T-helper 2 cell treated with Interferon-gamma antibody and Interleukin-4, amounts not matched to agents 100 ng/mL and 5 ng/mL, for 36 hours (primary cell): ENCODE results near the gene ANXA6. TPM values are rescaled to one million over a fixed set of nuclear protein-coding genes. Genes with fewer than 3 reads are reported as not detected.

Source experiments
- intact Hi-C: fragments of 100-400 bp; cut with micrococcal nuclease; formaldehyde crosslinking; loops from one replicate; pipeline ENCODE4 v1.15.1; 2023
- total RNA-seq: library from RNA; stranded (reverse); gene quantifications from 2 replicates; pipeline ENCODE4 v1.2.3, GENCODE V29; 2022

The ANXA6 gene
- total RNA-seq, 1 donor from 2014 or later, result 589 TPM

DNA sequence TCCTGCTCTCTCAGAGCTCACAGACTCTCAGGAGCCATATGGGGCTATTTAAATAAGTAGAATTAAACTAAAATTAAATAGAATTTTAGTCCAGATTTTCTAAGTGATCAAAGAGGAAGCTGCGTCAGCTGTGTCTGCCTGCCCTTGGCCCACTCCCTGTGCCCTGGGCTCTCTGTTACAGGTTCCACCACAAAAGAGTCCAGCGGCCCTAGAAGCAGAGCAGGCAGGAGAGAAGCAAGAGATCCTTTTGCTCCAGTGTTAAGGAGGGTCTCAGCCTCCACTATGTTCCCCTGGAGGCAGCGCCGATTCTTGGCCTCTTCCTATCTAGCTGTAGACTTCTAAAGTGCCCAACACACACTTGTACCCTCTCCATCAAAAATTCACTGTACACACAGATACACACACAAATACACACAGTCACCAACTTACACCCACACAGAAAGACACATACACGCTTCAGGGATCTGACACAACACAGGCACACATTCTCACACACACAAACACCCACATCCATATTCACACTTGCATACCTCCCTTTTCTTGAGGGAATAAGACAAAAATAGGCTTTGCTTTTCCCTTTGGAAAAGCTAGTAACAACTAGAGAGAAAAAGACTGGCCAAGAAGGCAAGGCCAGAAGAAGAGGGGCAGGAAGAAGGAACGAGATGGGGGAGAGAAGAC is 71.2 kb downstream of the ANXA6 start:
- intact Hi-C loops, result loop anchor here (10.0 kb wide), 2 partner anchors 632 to 732 kb away; partner anchors contain the start of gene TCOF1

DNA sequence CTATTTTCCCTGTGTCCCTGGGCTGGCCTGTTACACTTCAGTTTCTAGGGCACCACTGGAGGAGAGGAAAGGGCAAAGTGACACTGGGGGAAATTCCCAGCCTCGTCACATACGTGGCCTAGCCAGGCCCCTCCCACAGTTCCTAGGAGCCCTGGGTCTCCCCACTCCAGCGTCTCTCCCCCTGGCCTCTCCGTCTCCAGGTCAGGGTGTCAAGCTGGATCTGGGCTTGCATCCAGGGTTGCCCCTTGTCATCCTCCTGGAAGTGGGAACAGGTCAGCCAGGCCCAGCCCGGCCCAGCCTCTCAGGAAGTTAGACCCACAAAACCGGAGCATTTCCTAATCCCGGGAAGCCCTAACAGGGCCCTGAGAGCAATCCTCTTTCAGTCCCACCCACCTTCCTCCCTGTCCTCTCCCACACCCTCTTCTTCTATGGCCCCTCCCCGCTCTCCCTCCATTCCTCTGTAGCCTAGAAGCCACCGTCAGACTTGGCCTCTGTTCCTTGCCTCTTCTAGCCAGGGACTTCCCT is 72.0 kb downstream of the ANXA6 start:
- intact Hi-C loops, result loop anchor here (10.0 kb wide), 2 partner anchors 631 to 731 kb away; partner anchors contain the start of gene TCOF1

DNA sequence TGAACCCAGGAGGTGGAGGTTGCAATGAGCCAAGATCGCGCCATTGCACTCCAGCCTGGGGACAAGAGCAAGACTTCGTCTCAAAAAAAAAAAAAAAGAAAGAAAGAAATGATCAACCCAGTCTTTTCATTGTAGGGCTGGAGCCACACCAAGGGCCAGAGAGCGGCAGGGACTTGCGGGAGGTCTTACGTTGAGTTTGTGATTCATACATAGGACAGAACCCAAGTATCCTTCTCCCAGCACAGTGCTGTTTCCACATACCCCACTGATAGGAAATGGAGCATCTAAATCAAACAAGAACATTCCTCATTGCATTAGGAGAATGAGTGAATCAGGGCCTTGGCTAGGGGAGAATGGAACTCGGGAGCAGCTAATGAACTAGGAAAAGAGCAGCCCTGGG is 73.2 kb downstream of the ANXA6 start:
- intact Hi-C loops, result loop anchor here (5.0 to 10.0 kb wide), 3 partner anchors 302 to 730 kb away; partner anchors contain the start of gene TCOF1

DNA sequence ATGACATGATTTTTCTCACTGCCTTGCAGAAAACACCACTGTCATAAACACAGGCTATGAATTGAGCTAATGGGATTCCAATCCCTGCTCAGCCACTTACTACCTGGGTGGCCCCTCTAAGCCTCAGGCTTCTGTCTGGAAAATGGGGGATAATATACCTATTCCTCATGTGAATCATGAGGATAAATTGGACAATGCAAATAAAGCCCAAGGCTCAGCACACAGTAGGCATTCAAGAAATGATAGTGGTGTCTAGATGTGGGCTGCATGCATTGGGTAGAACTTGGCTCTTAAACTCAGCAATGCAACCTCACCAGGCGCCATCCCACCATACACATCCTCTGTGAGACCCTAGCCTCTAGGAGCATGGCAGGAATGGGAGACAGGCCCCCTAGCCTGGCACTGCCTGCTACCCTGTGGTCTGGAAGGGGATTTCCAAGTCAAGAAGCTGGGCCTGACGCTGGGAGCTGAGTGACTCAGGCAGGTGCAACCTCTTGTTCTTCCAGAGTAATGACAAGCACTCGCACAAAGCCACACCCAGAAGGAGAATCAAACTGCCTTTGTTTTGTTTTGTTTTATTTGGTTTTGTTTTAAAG is 74.4 kb downstream of the ANXA6 start:
- intact Hi-C loops, result loop anchor here (5.0 to 10.0 kb wide), 3 partner anchors 301 to 728 kb away; partner anchors contain the start of gene TCOF1

DNA sequence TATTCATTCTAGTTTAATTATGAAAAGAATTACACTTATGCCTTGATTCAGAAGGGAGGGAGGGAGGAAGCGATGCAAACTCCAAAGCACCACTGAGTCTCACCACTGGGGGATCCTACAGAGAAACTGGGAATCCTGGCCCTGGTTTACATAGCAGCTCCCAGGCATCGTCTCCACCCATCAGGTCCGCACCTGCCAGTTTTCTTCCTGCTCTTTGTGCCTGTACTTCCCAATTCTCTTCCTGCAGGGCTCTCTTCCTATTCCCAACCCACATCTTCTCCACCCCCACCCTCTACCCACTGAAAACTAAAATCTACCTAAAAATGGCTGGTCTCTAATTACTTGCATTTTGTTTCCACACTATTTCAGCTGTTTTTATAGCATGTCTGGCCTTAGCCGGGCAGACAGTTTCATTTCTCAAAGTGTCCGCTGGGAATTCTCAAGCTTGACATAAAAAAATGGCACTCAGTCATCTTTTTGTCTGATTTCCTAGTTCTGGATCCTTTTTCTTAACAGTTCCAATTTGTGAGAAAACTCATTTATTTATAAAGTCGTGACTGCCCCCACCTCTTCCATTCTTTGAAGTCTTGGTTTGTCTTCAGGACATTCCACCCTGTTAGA is 75.2 kb downstream of the ANXA6 start:
- intact Hi-C loops, result loop anchor here (5.0 to 10.0 kb wide), 3 partner anchors 300 to 728 kb away; partner anchors contain the start of gene TCOF1

DNA sequence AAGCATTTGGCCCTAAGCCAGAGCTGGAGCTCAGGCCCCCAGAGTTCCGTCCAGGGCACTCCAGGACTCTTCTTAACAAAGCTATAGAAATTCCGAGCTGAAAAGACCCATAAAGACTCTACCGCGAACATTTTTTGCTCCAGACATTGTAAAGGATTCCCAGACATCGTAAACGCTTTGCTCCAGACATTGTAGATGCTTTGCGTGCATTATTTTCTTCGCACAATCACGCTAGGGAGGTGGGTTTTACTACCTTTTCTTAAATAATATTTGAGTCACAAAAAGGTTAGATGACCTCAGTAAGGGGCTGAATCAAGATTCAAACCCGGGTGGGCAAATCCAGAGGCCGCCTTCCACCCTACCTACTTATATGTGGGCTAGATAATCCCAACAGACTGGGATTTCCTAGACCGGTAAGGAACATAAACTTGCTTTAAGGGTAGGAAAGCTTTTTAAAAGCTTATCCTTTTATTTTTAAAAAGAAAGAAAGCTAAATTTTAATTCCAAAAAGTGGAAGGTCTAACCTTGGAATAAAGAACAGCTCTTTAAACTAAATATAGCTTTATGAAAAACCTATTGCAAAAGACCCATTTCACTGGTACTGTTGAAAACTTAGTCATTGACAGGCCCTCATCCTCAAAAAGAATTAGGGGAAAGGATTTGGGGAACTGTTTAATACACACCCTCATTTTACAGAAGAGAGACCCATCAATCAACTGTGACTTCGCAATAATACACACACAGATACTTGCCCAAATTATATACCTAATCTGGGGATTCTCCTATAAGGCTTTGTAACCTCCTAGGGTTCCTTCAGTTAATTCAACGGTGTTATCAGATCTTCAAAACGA is 75.9 kb downstream of the ANXA6 start:
- intact Hi-C loops, result loop anchor here (1.0 to 10.0 kb wide), 11 partner anchors 12 to 727 kb away; partner anchors contain the start of genes G3BP1, GM2A and TCOF1

DNA sequence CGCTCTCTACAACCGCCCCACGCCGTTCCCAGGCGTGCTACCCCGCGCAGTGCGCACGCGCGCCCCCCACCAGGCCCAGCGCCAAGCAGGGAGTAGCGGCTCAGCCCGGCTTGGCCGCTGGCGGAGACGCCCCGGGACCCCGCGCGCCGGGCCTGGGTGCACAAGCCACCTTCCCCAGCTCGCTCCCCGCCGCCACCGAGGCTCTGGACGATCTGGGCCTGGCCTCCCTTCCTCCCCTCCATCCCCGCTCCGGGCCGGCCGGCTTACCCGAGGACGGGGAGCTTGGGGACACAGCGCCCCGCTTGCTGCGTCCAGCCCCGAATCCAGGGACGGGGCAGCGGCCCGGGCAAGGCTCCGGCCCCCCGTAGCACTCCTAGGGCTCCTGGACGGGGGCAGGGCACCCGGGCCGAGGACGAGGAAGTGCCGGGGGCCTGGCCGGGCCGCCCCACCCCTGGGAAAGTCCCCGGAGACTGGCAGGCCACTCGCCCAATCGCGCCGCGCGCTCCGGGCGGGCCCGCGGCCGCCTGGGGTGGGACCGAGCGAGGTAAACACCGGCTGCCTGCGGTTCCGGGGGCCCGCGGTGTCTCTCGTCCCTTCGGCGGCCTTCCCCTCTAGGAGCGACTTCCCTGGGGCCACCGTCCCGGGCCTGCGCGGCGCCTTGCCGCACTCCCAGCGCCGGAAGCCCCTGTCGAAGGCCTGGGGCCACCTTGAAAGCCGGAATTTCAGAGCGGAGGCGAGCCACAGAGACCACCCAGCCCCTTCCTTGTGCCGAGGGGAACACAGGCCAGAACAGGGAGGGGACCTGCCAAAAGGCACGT is 76.8 kb downstream of the ANXA6 start, which contains the start of gene TNIP1:
Gene TNIP1, minus strand, starts transcription at position 422 of the 818 bp plus-strand sequence. CDS start 15,939 bp downstream, outside the sequence.
- intact Hi-C loops, result loop anchor here (1.0 to 10.0 kb wide), 11 partner anchors 12 to 726 kb away; partner anchors contain the start of genes G3BP1, GM2A and TCOF1

DNA sequence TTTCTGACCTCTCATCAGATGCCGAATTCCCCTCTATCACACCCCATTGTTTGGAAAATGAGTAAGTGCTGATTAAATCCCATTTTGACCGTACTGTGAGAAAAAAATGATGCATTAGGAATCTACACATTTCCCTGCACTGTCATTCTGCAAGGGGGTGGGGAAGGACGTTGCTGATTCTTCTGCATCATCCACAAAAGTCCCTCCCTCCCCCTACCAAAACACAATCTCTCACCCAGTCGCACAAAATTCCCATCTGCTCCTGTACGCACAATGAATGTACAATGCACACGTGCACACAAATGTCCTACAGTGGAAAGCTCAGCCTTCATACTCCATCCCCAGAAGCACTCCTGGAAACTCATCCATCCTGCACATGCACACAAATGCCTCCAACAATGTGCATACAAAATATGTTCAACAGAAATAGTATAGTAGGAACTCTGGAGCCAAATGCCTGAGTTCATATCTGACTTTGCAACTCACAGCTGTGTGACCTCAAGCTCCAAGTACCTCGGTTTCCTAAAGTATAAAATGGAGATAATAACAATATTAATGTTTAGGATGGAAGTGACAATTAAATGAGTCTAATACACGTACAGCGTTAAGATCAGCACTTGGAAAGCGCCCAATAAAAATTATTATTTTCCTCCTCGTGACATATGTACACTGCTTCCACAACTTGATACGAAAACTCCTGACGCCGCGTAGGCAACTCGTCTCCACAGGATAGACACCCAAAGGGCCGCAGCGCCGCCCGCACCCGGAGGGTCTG is 77.6 kb downstream of the ANXA6 start:
- intact Hi-C loops, result loop anchor here (2.0 to 10.0 kb wide), 9 partner anchors 19 to 725 kb away; partner anchors contain the start of genes G3BP1, GM2A and TCOF1

DNA sequence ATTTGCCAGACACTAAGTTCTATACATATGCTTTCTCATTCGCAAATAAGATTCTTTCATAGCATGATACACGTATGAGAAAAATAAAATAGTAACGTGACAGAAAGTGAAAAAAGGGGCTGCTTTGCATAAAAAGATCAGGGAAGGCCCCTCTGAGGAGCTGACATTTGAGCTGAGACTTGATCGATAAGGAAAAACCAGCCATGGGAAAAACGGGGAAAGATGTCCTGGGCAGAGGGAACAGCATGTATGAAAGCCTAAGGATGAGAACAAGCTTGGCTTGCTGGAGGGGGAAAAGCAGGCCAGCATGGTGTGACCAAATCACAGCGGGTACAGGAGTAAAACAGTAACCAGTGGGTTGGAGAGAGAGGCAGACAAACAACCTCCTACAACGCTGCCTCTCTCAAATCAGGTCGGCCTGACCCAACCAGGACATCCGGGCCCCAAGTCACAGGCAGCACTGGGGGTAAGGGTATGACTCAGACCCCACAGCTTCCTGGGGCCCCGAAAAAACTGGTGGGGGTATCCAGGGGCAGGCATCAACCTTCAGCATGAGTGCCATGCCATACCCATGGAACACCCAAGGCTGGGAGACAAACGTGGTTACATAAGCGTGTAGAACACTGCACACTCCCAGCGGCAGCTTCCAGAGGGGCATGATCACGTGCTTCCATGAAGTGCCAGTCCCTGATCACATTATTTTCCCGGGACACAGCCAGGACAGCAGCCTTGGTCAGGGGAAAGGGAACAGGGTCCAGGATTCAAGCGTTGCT is 78.9 kb downstream of the ANXA6 start:
- intact Hi-C loops, result no loop called here

DNA sequence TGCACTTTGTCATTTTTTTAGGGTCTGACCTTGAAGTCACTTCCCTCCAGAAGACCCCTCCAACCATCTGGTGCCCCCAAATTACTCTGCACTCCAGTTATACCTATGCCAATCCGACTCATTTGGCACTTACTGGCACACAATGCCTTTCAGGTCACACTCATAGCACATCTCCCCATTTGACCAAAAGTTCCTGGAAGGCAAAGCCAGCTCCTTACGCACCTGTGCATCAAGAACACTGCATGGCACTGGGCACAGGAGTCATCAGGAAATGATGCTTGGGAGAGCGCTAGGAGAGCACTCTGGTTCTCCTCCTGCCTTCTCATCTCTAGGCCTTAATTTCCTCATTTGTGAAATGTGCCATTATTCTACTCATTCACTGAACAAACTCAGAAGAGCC is 79.6 kb downstream of the ANXA6 start:
- intact Hi-C loops, result no loop called here

DNA sequence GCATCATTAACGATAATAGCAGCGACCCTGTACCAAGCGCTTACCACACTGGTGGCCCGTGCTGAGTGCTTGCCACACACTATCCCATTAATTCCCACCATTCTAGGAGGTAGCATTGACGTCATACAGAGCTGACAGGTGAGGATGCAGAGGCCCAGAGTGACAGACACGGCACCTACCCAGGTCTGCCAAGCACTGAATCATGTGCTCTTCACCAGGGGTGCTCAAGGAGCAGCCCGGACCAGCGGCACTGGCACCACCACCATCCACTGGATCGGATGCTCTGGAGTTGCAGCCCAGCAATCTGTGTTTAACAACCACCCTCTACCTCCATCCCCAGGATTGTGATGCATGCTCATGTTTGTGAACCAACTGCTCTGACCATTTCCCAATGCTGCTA is 80.2 kb downstream of the ANXA6 start:
- intact Hi-C loops, result no loop called here

DNA sequence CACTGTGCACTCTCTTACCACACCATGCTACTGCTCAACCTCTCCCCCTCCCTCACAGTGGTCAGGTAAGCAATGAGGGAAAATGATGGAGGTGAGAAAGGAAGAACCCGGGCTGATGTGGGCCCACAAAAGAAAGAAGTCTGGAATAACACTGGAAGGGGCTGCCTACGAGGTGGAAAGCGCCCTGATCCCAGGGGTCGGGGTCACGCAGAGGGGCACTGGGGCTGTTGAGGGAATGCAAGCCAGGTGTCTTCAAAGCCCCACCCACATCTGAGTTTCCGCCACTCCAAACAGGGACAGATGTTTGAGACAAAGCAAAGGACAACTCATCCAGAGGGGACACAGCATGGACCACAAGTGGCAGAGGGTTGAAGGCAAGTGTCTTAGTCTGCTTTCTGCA is 81.0 kb downstream of the ANXA6 start:
- intact Hi-C loops, result no loop called here

DNA sequence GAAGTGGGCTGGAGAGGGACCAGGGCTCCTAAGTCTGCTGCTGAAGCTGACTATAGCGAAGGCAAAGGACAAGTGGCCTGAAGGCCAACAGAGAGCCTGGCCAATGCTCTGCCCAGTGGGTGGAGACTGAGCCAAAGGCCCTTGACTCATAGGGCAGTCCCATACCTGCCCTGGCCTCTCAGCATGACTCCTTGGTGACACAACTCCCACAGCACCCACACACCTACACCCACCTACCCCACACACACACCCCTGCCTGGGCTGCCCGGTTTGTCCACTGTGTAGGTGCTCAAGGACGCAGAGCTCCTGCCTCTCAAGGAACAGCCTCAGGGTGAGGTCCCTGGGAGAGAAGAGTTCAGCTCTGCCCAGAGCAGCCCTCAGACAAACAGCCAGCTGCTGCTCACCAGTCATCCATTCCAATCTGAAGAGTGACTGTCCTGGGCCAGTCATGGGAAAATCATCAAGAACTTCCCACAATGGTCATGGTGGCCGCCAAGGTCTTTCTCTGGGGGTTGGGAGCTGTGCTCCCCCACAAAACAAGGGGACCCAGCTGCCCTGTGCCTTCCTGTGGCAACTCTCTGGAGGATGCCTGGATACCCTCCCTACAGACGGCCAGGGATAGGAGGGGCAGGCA is 81.8 kb downstream of the ANXA6 start:
- intact Hi-C loops, result no loop called here

DNA sequence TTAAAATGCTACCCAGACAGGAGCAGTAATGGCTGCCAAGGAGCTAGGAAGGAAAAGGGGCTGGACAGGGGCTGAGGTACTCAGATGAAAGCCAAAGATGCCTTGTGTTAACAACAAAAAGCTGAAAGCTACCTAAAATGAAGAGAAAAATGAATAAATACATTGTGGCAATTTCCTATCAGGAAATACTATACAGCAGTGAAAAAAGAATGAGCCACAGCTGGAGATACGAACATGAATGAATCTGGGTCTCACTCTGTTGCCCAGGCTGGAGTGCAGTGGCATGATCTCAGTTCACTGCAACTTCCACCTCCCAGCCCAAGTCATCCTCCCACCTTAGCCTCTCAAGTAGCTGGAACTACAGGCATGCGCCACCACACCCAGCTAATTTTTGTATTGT is 83.0 kb downstream of the ANXA6 start:
- intact Hi-C loops, result no loop called here

DNA sequence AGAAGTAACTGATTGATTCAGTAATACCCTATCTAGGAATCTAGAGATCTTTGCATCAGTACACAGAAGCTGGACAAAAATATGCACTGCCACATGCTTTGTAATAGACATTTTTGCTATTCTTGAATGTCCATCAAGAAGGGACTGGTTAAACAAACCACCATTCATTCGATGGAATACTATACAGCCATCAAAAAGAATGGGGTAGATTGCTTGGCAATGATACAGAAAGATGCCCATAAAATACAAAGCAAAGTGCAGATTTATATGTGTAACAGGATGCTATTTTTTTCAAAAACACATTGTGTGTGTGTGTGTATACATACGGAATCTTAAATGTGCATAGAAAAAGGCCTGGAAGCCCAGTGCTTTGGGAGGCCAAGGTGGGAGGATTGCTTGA is 84.3 kb downstream of the ANXA6 start:
- intact Hi-C loops, result no loop called here

DNA sequence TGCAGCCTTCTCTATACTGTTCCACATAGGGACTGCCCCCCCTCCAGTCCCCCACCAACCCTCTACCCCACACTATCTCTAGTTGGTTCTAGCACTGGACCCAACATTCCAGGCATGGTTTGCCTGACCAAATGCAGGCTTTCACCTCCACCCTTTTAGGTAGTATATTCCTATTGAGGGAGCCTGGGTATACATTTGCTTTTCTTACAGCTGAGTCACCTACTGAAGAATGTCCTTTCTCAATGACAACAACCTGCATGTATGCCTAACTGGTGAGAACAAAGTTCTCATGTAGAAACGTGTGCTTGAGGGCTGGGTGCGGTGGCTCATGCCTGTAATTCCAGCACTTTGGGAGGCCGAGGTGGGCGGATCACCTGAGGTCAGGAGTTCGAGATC is 85.0 kb downstream of the ANXA6 start:
- intact Hi-C loops, result no loop called here

DNA sequence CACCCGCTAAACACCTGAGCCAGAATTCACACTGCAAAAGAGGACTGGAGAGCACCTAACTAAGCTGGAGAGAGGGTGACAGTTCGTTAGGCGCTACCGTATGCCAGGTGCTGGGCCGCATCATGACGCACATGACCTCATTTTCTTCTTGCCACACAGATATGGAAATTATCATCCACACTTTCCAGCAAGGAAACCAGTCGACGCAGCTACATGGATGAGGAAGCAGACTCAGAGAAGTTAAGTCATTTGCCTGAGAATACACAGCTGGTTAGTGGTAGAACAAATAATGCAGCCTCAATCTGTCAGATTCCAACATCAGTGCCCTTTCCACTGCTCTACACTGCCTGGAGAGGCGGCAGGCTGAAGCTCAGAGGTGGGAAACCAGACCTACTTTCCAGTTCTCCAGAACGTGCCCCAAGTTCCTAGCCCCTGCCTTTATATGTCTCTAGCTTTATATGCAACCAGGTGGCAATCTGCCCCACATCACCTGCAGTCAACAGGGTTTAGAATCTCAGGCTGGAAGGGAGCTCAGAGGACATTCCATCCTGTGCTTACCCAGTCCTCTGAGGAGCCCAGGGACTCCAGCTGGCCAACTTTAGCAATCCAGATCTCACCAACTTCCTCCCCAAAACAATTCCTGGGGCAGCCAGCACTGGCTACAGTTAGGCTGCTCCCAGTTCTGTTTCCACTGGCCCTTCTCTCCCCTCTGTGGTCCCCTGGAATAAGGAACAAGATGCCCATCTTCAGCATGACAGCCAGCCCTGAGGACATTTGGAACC is 85.5 kb downstream of the ANXA6 start:
- intact Hi-C loops, result no loop called here
